Esophagus muscularis mucosa (tissue), 4 donors: ENCODE data around the gene GDA. TPM values are rescaled to one million over a fixed set of nuclear protein-coding genes. Genes with fewer than 3 reads are reported as not detected.
"Not testable (repeated sequence)": the region's sequence is repeated elsewhere in the genome, so short reads cannot be mapped to it uniquely, and the experiment has no call there.

Experiments
- DNase-seq: peaks from one replicate; pipeline ENCODE4 v3.0.0-alpha.2; 2017; ENCODE audit errors: extremely low spot score
- H3K27ac ChIP-seq, 4 donors: fragments of 200-600 bp; sonication (generic); replicated peaks in 1 of 4; 1 replicate in 3 of 4; 2 replicates in 1 of 4; pipeline ENCODE4 v1.5.1; 2016 to 2019; ENCODE audit warnings: mild to moderate bottlenecking in 1 of 4
- H3K27me3 ChIP-seq, 4 donors: fragments of 200-600 bp; sonication (generic); one replicate each; pipeline versions ENCODE4 v1.5.1 to v1.6.0; 2016 to 2019
- H3K36me3 ChIP-seq, 4 donors: fragments of 200-600 bp; sonication (generic); one replicate each; pipeline ENCODE4 v1.5.1; 2016 to 2019
- H3K4me1 ChIP-seq, 4 donors: fragments of 200-600 bp; sonication (generic); one replicate each; pipeline ENCODE4 v1.5.1; 2016 to 2019
- H3K4me3 ChIP-seq, 4 donors: fragments of 200-600 bp; sonication (generic); 1 replicate in 2 of 4; 2 replicates in 2 of 4; pipeline ENCODE4 v1.5.1; 2016 to 2019; ENCODE audit warnings: mild to moderate bottlenecking in 4 of 4, moderate library complexity in 1 of 4
- H3K9me3 ChIP-seq, 4 donors: fragments of 200-600 bp; sonication (generic); 1 replicate in 3 of 4; 2 replicates in 1 of 4; pipeline ENCODE4 v1.5.1; 2016 to 2019
- EP300 ChIP-seq: sonication (generic); formaldehyde crosslinking; IDR thresholded peaks from one replicate; pipeline ENCODE4 v1.6.1; 2017; ENCODE audit warnings: antibody characterized with exemption
- POLR2A ChIP-seq: fragments of 450-650 bp; IDR thresholded peaks from one replicate; pipeline ENCODE4 v1.6.1; 2017; ENCODE audit warnings: antibody characterized with exemption, moderate library complexity, mild to moderate bottlenecking, low read depth
- POLR2AphosphoS5 ChIP-seq, 2 donors: sonication (generic); formaldehyde crosslinking; IDR thresholded peaks; one replicate each; pipeline ENCODE4 v1.6.1; 2017; ENCODE audit warnings: antibody characterized with exemption in 2 of 2
- WGBS: methylation state at CpG from one replicate; pipeline ENCODE4 v1.1.5; 2018; 5-methylcytosine and 5-hydroxymethylcytosine counted together
- intact Hi-C: fragments of 100-400 bp; cut with DNase I; formaldehyde crosslinking; loops from one replicate; pipeline ENCODE4 v1.15.1; 2023
- total RNA-seq, 4 donors: library from RNA; depleted of rRNA; stranded (reverse); fragments of >200 nt; gene quantifications; one replicate each; pipeline versions ENCODE4 v1.1.0 to v1.2.1, GENCODE V29; 2016
- TF ChIP-seq, protein P1 (sequence below), 3 experiments: fragments of 200-600 bp in 2 of 3; fragments of 450-650 bp in 1 of 3; sonication (generic) in 2 of 3; IDR thresholded peaks; one replicate each; pipeline ENCODE4 v1.5.1; 2017 to 2019; ENCODE audit warnings: antibody characterized with exemption in 3 of 3, mild to moderate bottlenecking in 2 of 3, moderate library complexity in 1 of 3

The GDA gene
- total RNA-seq, 4 donors from 2014 or later: not detected

DNA sequence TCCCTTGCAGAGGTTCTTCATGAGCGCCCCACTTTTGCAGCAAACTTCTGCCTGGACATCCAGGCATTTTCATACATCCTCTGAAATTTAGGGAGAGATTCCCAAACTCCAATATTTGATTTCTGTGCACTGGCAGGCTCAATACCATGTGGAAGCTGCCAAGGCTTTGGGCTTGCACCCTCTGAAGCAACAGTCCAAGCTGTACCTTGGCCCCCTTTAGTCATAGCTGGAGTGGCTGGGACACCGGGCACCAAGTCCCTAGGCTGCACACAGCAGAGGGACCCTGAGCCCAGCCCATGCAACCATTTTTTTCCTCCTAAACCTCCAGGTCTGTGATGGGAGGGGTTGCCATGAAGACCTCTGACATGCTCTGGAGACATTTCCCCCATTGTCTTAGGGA, 141.1 kb downstream of the GDA start:
- intact Hi-C loops: no loop called here
- H3K4me3 ChIP-seq: no peak overlapping the region
- 92% methylated on average over 1 of the region's 2 CpGs for WGBS
- no peak overlapping the region for H3K27ac ChIP-seq
- DNase-seq: no peak
- no peaks in the 10 kb centered on the region for H3K9me3 ChIP-seq
- peaks cover 6 to 13% (median 10%) of the 10 kb centered on the region in 4 donors for H3K4me1 ChIP-seq
- TF ChIP-seq EP300 (no peak), POLR2AphosphoS5 (IDR thresholded peaks at IDR 0.05) (no peak), POLR2A (no peak)
- TF ChIP-seq, protein P1, sequence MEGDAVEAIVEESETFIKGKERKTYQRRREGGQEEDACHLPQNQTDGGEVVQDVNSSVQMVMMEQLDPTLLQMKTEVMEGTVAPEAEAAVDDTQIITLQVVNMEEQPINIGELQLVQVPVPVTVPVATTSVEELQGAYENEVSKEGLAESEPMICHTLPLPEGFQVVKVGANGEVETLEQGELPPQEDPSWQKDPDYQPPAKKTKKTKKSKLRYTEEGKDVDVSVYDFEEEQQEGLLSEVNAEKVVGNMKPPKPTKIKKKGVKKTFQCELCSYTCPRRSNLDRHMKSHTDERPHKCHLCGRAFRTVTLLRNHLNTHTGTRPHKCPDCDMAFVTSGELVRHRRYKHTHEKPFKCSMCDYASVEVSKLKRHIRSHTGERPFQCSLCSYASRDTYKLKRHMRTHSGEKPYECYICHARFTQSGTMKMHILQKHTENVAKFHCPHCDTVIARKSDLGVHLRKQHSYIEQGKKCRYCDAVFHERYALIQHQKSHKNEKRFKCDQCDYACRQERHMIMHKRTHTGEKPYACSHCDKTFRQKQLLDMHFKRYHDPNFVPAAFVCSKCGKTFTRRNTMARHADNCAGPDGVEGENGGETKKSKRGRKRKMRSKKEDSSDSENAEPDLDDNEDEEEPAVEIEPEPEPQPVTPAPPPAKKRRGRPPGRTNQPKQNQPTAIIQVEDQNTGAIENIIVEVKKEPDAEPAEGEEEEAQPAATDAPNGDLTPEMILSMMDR (IDR thresholded peaks at IDR 0.05): no peak
- no peaks in the 10 kb centered on the region for H3K36me3 ChIP-seq
- peaks cover 0 to 3% (median 0%) of the 10 kb centered on the region in 4 donors for H3K27me3 ChIP-seq

DNA sequence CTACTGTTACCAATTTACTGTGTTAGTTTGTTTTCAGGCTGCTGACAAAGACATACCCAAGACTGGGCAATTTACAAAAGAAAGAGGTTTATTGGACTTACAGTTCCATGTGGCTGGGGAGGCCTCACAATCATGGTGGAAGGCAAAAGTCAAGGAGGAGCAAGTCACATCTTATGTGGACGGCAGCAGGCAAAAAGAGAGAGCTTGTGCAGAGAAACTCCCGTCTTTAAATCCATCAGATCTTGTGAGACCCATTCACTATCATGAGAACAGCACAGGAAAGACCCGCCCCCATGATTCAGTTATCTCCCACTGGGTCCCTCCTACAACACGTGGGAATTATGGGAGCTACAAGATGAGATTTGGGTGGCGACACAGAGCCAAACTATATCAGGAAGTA, 142.3 kb downstream of the GDA start:
- H3K27me3 ChIP-seq, H3K4me3 ChIP-seq, intact Hi-C loops, H3K9me3 ChIP-seq, H3K36me3 ChIP-seq, H3K27ac ChIP-seq, DNase-seq: not testable (repeated sequence)
- peaks cover 6 to 20% (median 14%) of the 10 kb centered on the region in 4 donors for H3K4me1 ChIP-seq
- 82% methylated on average over 5 of the region's 5 CpGs for WGBS

DNA sequence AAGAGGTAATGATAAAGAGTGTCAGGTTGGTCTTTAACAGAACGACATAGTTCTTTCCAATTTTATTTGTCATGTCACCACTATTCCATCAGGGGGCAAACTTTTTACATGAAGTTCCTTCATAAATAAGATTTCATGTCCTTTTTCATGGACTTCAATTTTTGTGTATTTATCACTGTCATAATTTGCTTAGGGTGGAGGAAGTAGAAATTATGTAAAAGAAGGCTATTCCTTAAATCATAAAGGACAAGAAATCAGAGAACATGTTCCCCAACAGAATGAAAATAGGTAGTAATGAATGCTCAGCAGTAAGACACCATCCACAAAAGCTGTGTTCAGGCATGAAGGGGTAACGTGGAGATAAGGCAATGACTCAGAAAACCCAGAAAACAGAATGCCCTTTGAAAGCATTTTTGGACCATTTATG, 143.0 kb downstream of the GDA start:
- no peaks in the 10 kb centered on the region for H3K9me3 ChIP-seq
- TF ChIP-seq EP300: no peak
- no peak for TF ChIP-seq POLR2AphosphoS5 (IDR thresholded peaks at IDR 0.05)
- no peak for TF ChIP-seq POLR2A
- TF ChIP-seq, protein P1 (IDR thresholded peaks at IDR 0.05): peak; percentile 67 to 70 (median 69)
- peak overlapping the region in 1 of 4 donors; percentile 34 for H3K27ac ChIP-seq
- no peak for DNase-seq
- 9% methylated on average over 2 of the region's 2 CpGs for WGBS
- H3K36me3 ChIP-seq: no peaks in the 10 kb centered on the region
- no peak overlapping the region for H3K4me3 ChIP-seq
- intact Hi-C loops: loop anchor here (1.0 kb wide), 1 partner anchor 300 kb away; no protein-coding TSS in a partner anchor
- peaks cover 0 to 3% (median 0%) of the 10 kb centered on the region in 4 donors for H3K27me3 ChIP-seq
- peaks cover 6 to 25% (median 17%) of the 10 kb centered on the region in 4 donors for H3K4me1 ChIP-seq

DNA sequence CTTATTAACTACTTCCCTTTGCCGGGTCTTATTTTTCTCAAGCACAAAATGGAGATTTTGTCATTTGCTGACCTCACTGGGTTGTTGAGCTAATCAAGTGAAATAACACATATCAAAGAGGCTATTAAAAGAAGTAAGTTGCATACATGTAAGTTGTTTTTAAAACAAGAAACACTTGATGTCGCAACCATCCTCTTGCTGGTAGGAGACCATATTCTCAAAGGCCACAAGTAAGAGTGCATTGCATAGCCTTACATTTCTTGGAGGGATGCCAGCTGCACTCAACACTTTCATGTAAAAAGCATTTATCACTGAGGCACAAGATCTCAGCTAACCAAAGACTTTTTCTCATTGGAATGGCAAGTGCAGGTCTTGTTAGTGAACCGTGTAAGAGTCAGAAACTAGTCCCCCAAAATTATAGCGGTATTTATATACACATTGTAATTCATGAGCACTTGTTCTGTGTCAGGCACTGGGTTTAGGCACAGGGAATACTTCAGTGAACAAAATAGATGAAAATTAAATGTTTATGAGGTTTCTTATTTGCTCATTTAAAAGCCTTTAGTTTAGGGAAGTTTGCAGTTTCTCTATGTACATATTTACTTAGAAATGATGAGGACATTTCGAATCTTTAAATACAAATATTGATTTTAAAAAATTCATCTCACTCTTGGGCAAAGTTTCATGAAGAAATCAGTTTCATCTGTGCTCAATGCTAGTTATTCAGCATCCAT, 143.8 kb downstream of the GDA start:
- Histone ChIP-seq H3K4me1 (peaks cover 6 to 25% (median 17%) of the 10 kb centered on the region in 4 donors), H3K27ac (peak overlapping the region in 1 of 4 donors; percentile 34), H3K36me3 (no peaks in the 10 kb centered on the region), H3K9me3 (no peaks in the 10 kb centered on the region), H3K27me3 (peaks cover 0 to 3% (median 0%) of the 10 kb centered on the region in 4 donors), H3K4me3 (no peak overlapping the region)
- no peak for DNase-seq
- WGBS: 61% methylated on average over 5 of the region's 5 CpGs
- intact Hi-C loops: loop anchor here (1.0 kb wide), 1 partner anchor 299 kb away; no protein-coding TSS in a partner anchor
- TF ChIP-seq POLR2AphosphoS5 (IDR thresholded peaks at IDR 0.05) (no peak), EP300 (no peak), POLR2A (no peak)
- TF ChIP-seq, protein P1 (IDR thresholded peaks at IDR 0.05): no peak

DNA sequence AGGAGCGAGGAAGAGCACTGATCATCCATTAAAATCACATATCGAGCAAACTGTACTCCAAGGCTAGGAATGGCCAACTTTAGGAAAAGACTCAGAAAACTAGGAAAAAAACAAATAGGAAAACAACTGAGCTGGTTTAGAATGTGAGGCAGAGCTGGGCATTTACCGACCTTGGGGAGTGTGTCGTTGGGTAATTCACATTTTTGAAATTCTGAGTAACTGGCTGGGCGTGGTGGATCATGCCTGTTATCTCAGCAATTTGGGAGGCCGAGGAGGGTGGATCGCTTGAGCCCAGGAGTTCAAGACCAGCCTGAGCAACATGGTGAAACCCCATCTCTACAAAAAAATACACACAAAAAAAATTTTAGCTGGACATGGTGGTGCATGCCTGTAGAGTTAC, 145.7 kb downstream of the GDA start:
- intact Hi-C loops: no loop called here
- 81% methylated on average over 7 of the region's 7 CpGs for WGBS
- H3K27ac ChIP-seq: no peak overlapping the region
- peaks cover 0 to 3% (median 0%) of the 10 kb centered on the region in 4 donors for H3K27me3 ChIP-seq
- no peak overlapping the region for H3K4me3 ChIP-seq
- no peaks in the 10 kb centered on the region for H3K9me3 ChIP-seq
- TF ChIP-seq EP300: no peak
- no peak for TF ChIP-seq POLR2A
- H3K36me3 ChIP-seq: no peaks in the 10 kb centered on the region
- peaks cover 6 to 25% (median 17%) of the 10 kb centered on the region in 4 donors for H3K4me1 ChIP-seq
- no peak for DNase-seq
